KMS-11 (cell line): ENCODE results near the gene WEE2.

Experiments used
- H2AFZ ChIP-seq: fragments of 200-600 bp; sonication (generic); 2 replicates; pipeline ENCODE4 v1.6.1; 2016; ENCODE audit warnings: antibody characterized with exemption, mixed run types, low read depth
- H3K27ac ChIP-seq: fragments of 200-600 bp; sonication (generic); 2 replicates; pipeline ENCODE4 v1.6.1; 2016; ENCODE audit warnings: mild to moderate bottlenecking, mixed run types
- H3K27me3 ChIP-seq: fragments of 200-600 bp; sonication (generic); 2 replicates; pipeline ENCODE4 v1.6.1; 2017; ENCODE audit warnings: mild to moderate bottlenecking, low read depth, mixed run types, moderate library complexity; ENCODE audit not compliant: insufficient read depth
- H3K36me3 ChIP-seq: fragments of 200-600 bp; sonication (generic); 2 replicates; pipeline ENCODE4 v1.6.1; 2017; ENCODE audit warnings: mild to moderate bottlenecking, mixed run types; ENCODE audit not compliant: insufficient read depth
- H3K4me1 ChIP-seq: fragments of 200-600 bp; sonication (generic); 2 replicates; pipeline ENCODE4 v1.6.1; 2016; ENCODE audit warnings: mild to moderate bottlenecking, low read depth, mixed run types; ENCODE audit not compliant: poor library complexity, severe bottlenecking
- H3K4me2 ChIP-seq: fragments of 200-600 bp; sonication (generic); 2 replicates; pipeline ENCODE4 v1.7.0; 2016; ENCODE audit warnings: mild to moderate bottlenecking, mixed run types
- H3K4me3 ChIP-seq: fragments of 200-600 bp; sonication (generic); IDR thresholded peaks from 2 replicates; pipeline ENCODE4 v1.6.1; 2017; ENCODE audit warnings: low read depth, low read length, mixed read lengths; ENCODE audit not compliant: insufficient read depth
- H3K79me2 ChIP-seq: fragments of 200-600 bp; sonication (generic); 2 replicates; pipeline ENCODE4 v1.6.1; 2016; ENCODE audit warnings: low read depth, mixed run types; ENCODE audit not compliant: insufficient read depth
- H3K9ac ChIP-seq: fragments of 200-600 bp; sonication (generic); 2 replicates; pipeline ENCODE4 v1.6.1; 2016; ENCODE audit warnings: mild to moderate bottlenecking, mixed run types
- H4K20me1 ChIP-seq: fragments of 200-600 bp; sonication (generic); 2 replicates; pipeline ENCODE4 v1.6.1; 2016; ENCODE audit warnings: mild to moderate bottlenecking, mixed run types; ENCODE audit not compliant: insufficient read depth
- TF ChIP-seq, protein P1 (sequence below): fragments of 200-600 bp; sonication (generic); conservative IDR thresholded peaks from 2 replicates; pipeline ENCODE4 v1.6.1; 2017; ENCODE audit warnings: low read depth, mild to moderate bottlenecking, antibody characterized with exemption, low read length, moderate library complexity, mixed read lengths

Gene WEE2

DNA sequence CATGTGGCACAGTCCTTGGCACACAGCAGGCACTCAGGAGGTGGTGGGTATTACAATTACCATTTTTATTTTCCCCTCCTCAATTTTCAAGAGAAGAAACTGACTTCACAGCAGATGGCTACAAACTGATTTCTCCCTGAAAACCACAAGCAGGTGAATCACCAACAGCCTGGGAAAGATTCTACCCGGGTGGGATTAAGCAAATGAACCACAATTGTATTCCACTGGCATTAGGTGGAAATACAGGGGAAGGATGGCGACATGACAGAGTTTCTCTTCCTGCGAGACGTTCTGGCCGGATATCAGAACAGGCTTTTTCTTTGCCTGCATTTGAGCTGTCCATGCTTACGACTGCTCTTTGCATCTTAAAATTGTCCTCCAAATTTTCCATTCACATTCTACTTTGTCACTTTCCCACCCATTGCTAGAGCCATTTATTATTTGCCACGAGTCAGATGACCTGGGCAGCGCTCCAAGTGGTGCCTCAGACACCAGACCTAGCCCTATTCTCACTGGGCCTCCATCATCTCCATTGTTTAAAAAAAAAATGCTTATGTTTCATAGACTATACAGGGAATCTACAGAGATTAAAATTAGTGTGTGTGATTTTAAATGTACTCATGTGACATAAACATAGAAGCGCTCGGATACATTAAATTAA, 10.8 kb upstream of the WEE2 start:
- Histone ChIP-seq H3K79me2 (no peaks in the 10 kb centered on the region; the same call in 1 of the 2 replicates), H3K27ac (no peak overlapping the region), H3K4me1 (peaks cover 22% of the 10 kb centered on the region), H3K4me3 (no peak overlapping the region), H4K20me1 (no peaks in the 10 kb centered on the region), H3K9ac (no peak overlapping the region), H3K4me2 (no peak overlapping the region), H3K36me3 (no peaks in the 10 kb centered on the region), H2AFZ (no peak overlapping the region), H3K27me3 (no peaks in the 10 kb centered on the region)
- TF ChIP-seq, protein P1, sequence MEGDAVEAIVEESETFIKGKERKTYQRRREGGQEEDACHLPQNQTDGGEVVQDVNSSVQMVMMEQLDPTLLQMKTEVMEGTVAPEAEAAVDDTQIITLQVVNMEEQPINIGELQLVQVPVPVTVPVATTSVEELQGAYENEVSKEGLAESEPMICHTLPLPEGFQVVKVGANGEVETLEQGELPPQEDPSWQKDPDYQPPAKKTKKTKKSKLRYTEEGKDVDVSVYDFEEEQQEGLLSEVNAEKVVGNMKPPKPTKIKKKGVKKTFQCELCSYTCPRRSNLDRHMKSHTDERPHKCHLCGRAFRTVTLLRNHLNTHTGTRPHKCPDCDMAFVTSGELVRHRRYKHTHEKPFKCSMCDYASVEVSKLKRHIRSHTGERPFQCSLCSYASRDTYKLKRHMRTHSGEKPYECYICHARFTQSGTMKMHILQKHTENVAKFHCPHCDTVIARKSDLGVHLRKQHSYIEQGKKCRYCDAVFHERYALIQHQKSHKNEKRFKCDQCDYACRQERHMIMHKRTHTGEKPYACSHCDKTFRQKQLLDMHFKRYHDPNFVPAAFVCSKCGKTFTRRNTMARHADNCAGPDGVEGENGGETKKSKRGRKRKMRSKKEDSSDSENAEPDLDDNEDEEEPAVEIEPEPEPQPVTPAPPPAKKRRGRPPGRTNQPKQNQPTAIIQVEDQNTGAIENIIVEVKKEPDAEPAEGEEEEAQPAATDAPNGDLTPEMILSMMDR = no peak

DNA sequence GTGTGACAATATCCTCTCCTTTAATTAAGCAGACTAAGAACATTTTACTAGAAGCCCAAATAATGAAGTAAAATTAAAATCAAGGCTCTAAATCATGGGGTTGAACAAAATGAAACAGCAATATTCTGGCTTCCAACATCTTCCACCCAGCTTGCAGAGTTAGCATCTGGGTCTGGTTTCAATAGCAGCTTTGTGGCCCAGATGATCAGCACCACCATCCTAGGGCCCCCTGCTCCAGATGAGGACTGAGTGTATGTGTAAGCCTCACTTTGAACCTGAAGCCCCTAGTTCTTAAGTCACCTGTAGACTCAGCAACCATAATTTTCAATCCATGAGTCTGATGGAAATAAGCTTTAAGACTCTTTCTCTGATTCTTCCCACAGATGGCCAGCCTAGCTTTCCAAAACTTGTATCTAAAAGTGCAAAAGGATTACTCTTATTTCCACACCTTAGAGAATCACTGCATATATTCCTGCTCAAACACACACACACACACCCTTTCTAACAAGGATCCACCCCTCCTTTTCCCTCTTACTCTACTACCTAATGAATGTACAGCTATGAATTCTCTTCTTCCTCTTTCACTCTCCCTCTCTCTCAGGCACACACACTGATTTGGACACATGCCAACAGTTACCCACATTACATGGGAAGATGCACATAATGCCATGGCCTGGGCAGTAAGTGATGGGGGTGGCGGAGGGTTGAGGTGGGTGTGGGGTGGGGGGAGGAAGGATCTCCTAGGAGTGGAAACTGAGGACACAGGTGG, 9.7 kb upstream of the WEE2 start:
- Histone ChIP-seq H3K4me3 (no peak overlapping the region), H3K27me3 (no peaks in the 10 kb centered on the region), H3K4me1 (peaks cover 30% of the 10 kb centered on the region), H3K79me2 (no peaks in the 10 kb centered on the region; the same call in 1 of the 2 replicates), H3K27ac (no peak overlapping the region), H3K36me3 (no peaks in the 10 kb centered on the region), H3K4me2 (no peak overlapping the region), H3K9ac (no peak overlapping the region), H4K20me1 (no peaks in the 10 kb centered on the region), H2AFZ (no peak overlapping the region)
- TF ChIP-seq, protein P1 = no peak

DNA sequence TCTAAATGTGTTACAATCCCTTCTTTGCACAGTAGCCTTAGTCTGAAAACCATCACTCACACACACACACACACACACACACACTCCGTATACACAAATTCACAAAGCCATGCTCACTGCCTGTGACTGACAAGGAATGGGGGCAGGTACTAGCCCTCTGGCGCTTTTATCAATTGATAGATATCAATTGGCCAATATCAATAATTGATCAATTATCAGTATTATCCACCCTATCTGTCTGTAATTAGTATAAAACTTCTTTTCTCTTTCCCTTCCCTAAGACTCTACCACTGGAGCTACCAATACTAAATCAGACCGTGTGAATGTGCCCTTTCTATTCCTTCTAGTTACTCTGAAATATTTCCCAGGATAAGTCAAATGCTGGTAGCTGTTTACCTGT, 8.3 kb upstream of the WEE2 start:
- H3K4me1 ChIP-seq = peaks cover 30% of the 10 kb centered on the region
- no peak overlapping the region for H3K4me3 ChIP-seq
- H3K36me3 ChIP-seq = no peaks in the 10 kb centered on the region
- H3K4me2 ChIP-seq = no peak overlapping the region
- no peak overlapping the region for H3K27ac ChIP-seq
- H3K79me2 ChIP-seq = no peaks in the 10 kb centered on the region; the same call in 1 of the 2 replicates
- TF ChIP-seq, protein P1 = no peak
- H3K9ac ChIP-seq = no peak overlapping the region
- H4K20me1 ChIP-seq = no peaks in the 10 kb centered on the region
- no peak overlapping the region for H2AFZ ChIP-seq
- H3K27me3 ChIP-seq = no peaks in the 10 kb centered on the region

DNA sequence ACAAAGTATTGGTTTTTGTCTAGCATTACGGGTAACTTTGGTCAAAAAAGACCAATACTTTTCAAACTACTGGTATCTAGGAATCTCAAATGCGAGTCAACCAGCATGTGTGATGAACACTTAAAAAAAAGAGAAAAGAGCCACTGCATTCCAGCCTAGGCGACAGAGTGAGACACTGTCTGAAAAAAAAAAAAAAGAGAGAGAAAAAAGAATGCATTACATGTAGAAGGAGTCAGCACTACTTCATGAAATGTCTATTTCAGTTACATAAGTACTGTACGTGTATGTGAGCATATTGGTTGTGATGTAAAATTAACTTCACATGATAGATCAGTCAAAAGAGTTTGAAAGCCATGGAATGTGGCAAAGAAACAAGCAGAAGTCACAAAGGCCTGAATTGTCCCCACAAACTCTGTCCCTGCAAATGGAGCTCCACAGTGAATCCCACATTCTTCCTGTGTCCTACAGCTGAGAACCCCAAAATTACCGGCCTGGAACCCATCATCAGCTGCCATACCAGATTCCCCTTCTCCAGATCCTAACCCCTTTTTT, 7.8 kb upstream of the WEE2 start:
- no peak overlapping the region for H3K9ac ChIP-seq
- H3K27me3 ChIP-seq = no peaks in the 10 kb centered on the region
- H3K79me2 ChIP-seq = no peaks in the 10 kb centered on the region
- peaks cover 30% of the 10 kb centered on the region for H3K4me1 ChIP-seq
- no peaks in the 10 kb centered on the region for H3K36me3 ChIP-seq
- no peaks in the 10 kb centered on the region for H4K20me1 ChIP-seq
- TF ChIP-seq, protein P1 = no peak
- no peak overlapping the region for H3K4me2 ChIP-seq
- H3K4me3 ChIP-seq = no peak overlapping the region
- no peak overlapping the region for H3K27ac ChIP-seq
- no peak overlapping the region for H2AFZ ChIP-seq
